Tibial nerve (tissue), 4 donors: ENCODE results near the gene F2R.

Experiments
- EP300 ChIP-seq, 2 donors: sonication (generic); formaldehyde crosslinking; IDR thresholded peaks; one replicate each; pipeline ENCODE4 v1.6.1; 2017; ENCODE audit warnings: antibody characterized with exemption in 2 of 2, mild to moderate bottlenecking in 1 of 2
- POLR2A ChIP-seq, 2 donors: fragments of 450-650 bp; IDR thresholded peaks; one replicate each; pipeline ENCODE4 v1.6.1; 2017; ENCODE audit warnings: antibody characterized with exemption in 2 of 2, mild to moderate bottlenecking in 2 of 2, moderate library complexity in 2 of 2
- TF ChIP-seq, protein P1 (sequence below), 5 experiments: fragments of 200-600 bp in 3 of 5; fragments of 450-650 bp in 2 of 5; sonication (generic) in 3 of 5; IDR thresholded peaks; one replicate each; pipeline ENCODE4 v1.5.1; 2016 to 2019; ENCODE audit warnings: antibody characterized with exemption in 5 of 5, mild to moderate bottlenecking in 3 of 5, moderate library complexity in 2 of 5

DNA sequence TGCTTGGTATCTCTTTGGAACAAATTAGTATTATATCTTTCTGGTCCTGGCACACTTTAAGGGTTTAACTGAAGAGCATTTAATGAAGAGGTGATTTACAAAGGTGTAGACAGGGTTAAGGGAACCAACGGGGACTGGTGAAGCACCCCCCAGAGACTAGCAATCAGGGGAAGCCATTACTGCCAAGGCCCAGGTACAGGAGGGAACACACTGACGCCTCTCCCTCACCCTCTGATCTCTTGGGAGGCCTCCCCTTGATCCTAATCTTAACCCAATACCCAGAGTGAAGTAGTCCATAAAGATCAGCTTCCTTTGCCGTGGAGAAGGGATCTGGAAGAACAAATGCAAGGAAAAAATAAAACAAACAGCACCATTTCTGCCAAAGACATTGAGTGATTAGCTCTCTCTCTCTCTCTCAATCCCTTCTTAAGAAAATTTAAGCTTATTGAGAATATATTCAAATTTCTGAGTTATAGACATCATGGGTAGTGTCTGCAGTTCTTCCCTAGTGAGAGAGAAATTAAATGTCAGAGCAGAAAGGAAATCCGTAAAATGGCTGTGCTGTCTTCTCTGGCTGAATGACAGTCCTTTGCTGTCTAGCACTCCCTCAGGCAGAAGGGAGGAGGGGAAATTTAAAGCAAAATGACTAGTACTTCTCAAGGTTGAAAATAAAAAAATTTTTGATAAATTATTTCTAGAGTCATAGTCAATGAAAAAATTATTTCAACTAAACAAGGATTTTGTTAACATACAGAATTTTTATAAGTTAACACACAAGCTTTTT lies 20.0 kb downstream of the F2R start:
- TF ChIP-seq, protein P1, sequence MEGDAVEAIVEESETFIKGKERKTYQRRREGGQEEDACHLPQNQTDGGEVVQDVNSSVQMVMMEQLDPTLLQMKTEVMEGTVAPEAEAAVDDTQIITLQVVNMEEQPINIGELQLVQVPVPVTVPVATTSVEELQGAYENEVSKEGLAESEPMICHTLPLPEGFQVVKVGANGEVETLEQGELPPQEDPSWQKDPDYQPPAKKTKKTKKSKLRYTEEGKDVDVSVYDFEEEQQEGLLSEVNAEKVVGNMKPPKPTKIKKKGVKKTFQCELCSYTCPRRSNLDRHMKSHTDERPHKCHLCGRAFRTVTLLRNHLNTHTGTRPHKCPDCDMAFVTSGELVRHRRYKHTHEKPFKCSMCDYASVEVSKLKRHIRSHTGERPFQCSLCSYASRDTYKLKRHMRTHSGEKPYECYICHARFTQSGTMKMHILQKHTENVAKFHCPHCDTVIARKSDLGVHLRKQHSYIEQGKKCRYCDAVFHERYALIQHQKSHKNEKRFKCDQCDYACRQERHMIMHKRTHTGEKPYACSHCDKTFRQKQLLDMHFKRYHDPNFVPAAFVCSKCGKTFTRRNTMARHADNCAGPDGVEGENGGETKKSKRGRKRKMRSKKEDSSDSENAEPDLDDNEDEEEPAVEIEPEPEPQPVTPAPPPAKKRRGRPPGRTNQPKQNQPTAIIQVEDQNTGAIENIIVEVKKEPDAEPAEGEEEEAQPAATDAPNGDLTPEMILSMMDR (IDR thresholded peaks at IDR 0.05), result no peak
- TF ChIP-seq POLR2A (IDR thresholded peaks at IDR 0.05), result no peak
- TF ChIP-seq EP300 (IDR thresholded peaks at IDR 0.05), result no peak
